ENCODE measurements around the gene SAFB.

DNA sequence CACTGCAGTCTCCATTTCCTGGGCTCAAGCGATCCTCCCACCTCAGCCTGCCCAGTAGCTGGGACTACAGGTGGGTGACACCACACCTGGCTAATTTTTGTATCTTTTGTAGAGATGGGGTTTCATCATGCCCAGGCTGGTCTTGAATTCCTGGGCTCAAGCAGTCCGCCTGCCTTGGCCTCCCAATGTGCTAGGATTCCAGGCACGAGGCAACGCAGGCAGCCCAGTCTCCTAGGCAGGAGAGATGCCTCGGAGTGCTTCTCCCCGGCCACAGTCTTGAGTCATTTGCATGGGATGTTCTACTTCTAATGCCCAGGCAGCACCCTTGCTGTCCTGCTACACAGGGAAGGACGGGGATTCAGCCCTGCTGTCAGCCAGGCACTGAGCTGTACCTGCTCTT, 48.7 kb downstream of the SAFB start:
- no peak for TF ChIP-seq CHD2 (IDR thresholded peaks at IDR 0.05; ENCODE audit: low read length, partially characterized antibody)
- TF ChIP-seq JUN (IDR thresholded peaks at IDR 0.05), result no peak
- TF ChIP-seq ESRRA (IDR thresholded peaks at IDR 0.05; ENCODE audit: borderline replicate concordance, low read length), result no peak
- TF ChIP-seq, protein P1, sequence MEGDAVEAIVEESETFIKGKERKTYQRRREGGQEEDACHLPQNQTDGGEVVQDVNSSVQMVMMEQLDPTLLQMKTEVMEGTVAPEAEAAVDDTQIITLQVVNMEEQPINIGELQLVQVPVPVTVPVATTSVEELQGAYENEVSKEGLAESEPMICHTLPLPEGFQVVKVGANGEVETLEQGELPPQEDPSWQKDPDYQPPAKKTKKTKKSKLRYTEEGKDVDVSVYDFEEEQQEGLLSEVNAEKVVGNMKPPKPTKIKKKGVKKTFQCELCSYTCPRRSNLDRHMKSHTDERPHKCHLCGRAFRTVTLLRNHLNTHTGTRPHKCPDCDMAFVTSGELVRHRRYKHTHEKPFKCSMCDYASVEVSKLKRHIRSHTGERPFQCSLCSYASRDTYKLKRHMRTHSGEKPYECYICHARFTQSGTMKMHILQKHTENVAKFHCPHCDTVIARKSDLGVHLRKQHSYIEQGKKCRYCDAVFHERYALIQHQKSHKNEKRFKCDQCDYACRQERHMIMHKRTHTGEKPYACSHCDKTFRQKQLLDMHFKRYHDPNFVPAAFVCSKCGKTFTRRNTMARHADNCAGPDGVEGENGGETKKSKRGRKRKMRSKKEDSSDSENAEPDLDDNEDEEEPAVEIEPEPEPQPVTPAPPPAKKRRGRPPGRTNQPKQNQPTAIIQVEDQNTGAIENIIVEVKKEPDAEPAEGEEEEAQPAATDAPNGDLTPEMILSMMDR (IDR thresholded peaks at IDR 0.05), result no peak
- TF ChIP-seq, protein P2, sequence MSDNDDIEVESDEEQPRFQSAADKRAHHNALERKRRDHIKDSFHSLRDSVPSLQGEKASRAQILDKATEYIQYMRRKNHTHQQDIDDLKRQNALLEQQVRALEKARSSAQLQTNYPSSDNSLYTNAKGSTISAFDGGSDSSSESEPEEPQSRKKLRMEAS (IDR thresholded peaks at IDR 0.05), result no peak
- no peak for TF ChIP-seq RFX5 (IDR thresholded peaks at IDR 0.05)
- TF ChIP-seq, protein P3, sequence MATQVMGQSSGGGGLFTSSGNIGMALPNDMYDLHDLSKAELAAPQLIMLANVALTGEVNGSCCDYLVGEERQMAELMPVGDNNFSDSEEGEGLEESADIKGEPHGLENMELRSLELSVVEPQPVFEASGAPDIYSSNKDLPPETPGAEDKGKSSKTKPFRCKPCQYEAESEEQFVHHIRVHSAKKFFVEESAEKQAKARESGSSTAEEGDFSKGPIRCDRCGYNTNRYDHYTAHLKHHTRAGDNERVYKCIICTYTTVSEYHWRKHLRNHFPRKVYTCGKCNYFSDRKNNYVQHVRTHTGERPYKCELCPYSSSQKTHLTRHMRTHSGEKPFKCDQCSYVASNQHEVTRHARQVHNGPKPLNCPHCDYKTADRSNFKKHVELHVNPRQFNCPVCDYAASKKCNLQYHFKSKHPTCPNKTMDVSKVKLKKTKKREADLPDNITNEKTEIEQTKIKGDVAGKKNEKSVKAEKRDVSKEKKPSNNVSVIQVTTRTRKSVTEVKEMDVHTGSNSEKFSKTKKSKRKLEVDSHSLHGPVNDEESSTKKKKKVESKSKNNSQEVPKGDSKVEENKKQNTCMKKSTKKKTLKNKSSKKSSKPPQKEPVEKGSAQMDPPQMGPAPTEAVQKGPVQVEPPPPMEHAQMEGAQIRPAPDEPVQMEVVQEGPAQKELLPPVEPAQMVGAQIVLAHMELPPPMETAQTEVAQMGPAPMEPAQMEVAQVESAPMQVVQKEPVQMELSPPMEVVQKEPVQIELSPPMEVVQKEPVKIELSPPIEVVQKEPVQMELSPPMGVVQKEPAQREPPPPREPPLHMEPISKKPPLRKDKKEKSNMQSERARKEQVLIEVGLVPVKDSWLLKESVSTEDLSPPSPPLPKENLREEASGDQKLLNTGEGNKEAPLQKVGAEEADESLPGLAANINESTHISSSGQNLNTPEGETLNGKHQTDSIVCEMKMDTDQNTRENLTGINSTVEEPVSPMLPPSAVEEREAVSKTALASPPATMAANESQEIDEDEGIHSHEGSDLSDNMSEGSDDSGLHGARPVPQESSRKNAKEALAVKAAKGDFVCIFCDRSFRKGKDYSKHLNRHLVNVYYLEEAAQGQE (IDR thresholded peaks at IDR 0.05), result no peak
- no peak for TF ChIP-seq POLR2A (IDR thresholded peaks at IDR 0.05; ENCODE audit: low read length)
- TF ChIP-seq NFE2L2 (conservative IDR thresholded peaks at IDR 0.05; ENCODE audit: low read length), result no peak
- no peak for TF ChIP-seq KDM1A (IDR thresholded peaks at IDR 0.05; ENCODE audit: low read depth)
- TF ChIP-seq RAD21 (conservative IDR thresholded peaks at IDR 0.05 in 1 of 2, IDR thresholded peaks at IDR 0.05 in 1 of 2), result no peak
- no peak for TF ChIP-seq CEBPB (IDR thresholded peaks at IDR 0.05)
